Fibroblast of skin of right biceps (primary cell): Measurements from ENCODE around the gene THBS3.
"Not testable (repeated sequence)": the region's sequence is repeated elsewhere in the genome, so short reads cannot be mapped to it uniquely, and the experiment has no call there.

Experiments
- DNase-seq: peaks from one replicate; pipeline ENCODE4 v3.0.0-alpha.2; 2013

THBS3 gene

DNA sequence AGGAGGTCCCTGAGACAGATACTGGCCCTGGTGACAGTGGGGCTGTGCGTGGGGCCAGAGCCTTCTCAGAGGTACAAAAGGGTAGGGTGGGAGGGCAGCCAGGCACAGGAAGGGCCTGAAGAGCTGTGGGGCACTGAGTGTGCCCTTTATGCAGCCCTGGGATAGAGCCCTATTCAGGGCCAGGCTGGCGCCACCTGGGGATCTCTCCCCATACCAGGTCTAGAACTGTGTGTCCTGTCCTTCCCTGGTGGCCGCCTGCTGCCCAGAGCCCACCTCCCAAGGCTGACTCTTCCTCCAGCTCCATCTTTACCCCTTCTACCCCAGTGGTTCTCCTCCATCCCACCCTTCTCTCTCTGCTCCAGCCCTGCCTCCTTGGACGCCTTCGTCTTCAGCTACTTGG, 25.8 kb upstream of the THBS3 start:
- DNase-seq: not testable (repeated sequence)

DNA sequence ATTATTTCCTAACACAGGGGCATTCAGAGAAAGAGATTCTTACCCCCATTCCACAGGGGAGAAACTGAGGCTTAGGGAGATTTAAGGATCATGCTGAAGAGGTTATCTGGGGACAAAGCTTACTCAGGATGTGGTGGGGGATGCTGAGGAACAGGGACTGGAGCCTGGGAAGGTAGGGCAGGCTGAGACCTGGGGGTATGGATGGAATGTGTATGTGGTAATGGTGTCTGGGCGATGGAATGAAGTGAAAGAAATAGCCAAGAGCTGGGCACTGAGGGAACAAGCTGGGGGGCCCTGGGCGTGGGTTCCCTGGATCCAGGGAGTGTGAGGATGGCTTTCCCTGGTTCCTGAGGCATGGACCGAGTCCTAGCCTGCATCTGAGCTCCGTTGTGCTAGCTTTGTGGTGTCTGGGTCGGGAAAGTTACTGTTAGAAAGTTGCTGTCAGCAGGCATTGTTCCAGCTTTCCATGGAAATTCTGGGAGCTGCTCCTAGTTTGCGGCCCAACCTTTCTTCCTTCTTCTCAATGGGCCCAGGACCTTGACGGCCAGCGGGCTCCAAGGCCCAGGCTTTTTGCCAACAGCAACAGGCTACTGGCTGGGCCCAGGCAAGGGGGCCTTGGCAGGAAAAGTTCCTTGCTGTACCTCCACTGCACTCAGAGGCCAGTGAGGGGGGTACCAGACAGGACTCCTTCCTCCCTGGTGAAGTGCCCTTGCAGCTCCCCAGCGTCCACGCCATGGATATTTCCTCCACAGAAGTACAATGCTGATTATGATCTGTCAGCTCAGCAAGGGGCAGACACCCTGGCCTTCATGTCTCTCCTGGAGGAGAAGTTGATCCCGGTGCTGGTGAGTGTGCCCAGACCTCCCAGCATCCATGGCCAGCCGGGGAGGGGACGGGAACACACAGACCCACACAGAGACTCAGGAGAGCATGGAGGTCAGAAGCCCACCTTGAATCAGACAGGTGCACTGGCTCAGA, 24.6 kb upstream of the THBS3 start:
- peak; percentile 71 for DNase-seq

GRCh38 chr1:155231302-155231701, 23.6 kb upstream of the THBS3 start:
- DNase-seq: not testable (repeated sequence)

DNA sequence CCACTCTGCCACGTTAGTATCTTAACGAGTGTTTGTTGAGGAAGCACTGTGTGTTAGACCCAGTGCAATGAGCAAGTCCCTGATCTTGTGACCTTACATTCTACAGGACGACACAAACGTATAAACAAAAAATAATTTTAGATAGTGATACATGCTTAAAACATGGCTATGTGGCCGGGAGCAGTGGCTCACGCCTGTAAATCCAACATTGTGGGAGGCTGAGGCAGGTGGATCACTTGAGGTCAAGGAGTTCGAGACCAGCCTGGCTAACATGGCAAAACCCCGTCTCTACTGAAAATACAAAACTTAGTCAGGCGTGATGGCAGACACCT, 20.4 kb upstream of the THBS3 start:
- DNase-seq: no peak

DNA sequence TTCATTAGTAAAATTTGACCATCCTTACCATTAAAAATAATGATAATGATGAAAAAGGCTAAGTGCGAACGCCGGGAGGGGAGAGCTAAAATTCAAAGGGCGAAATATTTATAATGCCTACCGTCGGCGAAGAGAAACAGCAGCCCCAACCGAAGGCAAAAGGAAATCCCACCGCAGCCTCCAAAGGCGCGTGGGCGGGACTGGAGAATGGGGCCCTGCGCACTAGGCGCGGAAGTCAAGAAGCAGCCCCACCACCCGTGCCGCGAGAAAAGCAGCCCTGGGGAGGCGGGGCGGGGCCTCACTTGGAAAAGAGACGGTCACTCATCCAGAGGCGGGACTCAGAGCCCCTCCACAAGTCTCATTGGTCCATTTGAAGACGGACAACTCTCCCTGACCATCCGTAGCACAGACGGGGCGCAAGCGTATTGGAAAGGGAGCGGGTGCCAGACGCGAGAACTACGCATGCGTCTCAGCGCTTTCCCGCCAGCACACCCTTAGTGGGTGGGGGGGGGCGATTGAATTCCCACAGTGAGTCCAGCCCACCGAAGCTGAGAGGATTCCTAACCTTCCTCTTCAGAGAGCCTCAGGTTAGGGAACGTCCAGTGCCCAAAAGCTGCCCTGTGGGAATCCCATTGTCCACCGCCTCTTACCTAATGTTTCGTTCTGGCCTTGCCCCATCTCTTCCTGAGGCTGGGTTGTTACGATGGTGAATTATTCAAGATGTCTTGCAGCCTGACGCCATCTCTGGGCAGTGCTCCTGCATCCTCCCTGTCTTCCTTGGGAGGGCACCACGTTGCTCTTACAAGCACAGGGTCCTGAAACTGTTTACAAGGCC, 19.8 kb upstream of the THBS3 start:
- DNase-seq: peak; percentile 100

DNA sequence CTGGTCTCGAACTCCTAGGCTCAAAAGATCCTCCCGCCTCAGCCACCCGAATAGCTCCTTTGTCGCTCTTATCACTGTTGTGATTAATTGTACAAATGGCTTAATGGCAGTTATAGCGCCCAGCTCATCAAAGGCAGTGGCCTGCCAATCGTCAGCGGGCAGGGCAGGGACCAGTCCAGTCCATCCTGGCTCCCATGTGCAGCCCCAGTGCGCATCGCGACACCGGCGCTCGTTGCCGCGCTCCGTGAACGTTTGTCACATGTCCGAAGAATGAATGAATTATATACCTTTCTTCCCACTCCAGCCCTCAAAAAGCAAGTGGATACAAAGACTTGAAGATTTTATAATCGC, 19.2 kb upstream of the THBS3 start:
- peak; percentile 41 for DNase-seq

DNA sequence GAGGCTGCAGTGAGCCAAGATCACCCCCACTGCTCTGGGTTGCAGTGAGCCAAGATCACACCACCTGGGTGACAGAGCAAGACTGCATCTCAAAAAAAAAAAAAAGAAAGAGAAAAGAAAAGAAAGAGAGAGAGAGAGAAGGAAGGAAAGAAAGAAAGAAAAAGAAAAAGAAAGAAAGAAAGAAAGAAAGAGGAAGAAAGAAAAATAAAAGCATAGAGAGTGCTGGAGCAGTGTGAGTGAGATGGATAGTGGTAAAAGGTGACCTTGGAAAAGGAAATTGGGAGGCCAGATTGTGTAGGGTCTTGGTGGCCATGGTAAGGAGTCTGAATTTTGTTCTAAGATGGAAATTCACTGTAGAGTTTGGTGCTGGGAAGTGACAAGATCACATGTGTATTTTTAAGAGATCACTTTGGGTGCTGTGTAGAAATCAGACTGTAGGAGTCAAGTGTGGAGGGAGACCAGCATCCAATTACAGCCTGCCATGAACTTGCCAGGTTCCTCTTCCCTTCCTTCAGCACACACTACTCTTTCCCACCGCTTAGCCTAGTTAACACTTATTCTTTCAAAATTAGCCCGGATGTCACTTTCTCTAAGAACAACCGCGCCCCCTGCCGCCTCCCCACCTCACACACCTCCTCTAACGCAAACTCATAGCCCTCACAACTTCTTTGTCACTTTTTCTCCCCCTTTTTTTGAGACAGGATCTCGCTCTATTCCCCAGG, 18.7 kb upstream of the THBS3 start:
- DNase-seq: peak; percentile 85

DNA sequence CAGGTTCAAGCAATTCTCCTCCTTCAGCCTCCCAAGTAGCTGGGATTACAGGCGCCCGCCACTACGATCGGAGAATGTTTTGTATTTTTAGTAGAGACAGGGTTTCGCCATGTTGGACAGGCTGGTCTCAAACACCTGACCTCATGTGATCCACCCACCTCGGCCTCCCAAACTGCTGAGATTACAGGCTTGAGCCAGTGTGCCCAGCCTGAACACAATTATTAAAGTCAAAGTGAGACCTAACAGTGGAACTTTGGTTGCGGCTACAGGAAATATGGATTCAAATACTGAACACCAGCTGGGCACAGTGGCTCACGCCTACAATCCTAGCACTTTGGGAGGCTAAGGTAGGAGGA, 17.7 kb upstream of the THBS3 start:
- DNase-seq: not testable (repeated sequence)

- no peak for DNase-seq
These were observed 15.3 kb upstream of the THBS3 start for GRCh38 chr1:155223047-155223446.

- DNase-seq: not testable (repeated sequence)
These were observed 12.7 kb upstream of the THBS3 start for GRCh38 chr1:155220211-155220965.

DNA sequence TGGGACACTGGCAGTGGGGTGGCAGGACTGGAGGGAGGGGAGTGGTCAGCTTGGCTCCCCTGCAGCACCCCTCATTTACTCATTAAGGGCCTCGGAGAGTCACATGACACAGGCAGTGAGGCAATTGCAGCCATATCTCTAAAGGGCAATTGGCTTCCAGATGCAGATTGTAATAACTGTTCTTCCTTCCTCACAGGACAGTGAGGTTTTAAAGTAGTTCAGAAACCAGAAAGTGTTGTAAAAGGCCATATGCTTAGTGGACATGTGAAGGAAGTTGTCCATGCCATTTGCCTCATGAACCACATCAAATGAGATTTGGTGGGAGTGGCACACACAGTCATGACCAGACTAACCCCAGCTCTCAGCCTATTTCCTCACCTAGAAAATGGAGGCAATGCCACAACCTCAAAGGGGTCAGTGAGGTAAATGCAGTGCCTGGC, 11.9 kb upstream of the THBS3 start:
- DNase-seq: no peak

DNA sequence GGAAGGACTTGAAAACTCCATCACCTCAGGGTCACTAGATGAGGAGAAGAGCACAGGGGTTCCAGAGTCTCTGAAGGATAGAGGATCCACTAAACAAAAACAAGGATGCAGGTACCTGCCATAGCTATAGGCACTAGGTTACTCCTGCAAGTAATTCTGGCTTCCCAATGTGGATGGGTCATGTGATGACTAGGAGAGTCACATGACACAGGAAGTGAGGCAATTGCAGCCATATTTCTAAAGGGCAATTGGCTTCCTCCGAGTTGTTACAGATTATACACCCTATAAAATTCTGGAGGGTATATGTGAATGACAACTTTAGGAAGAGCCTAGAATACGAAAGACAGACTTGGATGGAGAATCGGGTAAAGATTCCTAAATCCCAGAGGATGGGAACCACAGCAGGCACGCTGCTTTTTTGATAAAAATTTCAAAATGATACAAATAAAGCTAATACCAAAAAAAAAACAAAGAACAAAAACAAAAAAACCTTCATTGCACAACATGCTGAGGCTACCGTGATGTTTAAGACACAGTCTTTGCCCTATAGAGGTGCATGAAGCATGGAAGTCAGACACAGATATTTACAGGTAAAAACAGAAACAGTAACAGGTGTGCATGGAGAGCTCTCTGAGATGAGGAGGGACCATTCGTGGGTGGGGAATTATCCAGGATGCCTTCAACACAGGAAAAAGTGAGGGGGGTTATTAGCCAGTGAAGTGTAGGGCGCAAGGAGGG, 11.3 kb upstream of the THBS3 start:
- DNase-seq: peak; percentile 64

DNA sequence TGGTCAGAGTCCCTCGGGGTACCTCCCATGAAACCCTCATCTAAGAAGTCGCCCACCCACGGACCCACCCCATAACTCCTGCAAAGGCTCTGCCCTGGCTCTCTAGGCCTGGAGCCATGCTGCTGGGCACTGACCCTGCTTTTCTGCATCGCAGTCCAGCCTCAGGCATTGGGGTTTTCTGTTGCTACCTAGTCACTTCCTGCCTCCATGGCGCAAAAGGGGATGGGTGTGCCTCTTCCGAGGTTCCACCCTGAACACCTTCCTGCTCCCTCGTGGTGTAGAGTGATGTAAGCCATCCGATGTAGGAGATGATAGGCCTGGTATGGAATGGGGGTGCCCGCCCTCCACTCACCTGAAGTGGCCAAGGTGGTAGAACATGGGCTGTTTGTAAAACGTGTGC, 7.0 kb upstream of the THBS3 start:
- DNase-seq: not testable (repeated sequence)

DNA sequence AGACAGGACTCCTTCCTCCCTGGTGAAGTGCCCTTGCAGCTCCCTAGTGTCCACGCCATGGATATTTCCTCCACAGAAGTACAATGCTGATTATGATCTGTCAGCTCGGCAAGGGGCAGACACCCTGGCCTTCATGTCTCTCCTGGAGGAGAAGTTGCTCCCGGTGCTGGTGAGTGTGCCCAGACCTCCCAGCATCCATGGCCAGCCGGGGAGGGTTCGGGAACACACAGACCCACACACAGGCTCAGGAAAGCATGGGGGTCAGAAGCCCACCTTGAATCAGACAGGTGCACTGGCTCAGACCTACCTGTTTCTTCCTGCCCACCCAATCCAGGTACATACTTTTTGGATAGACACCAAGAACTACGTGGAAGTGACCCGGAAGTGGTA, 4.3 kb upstream of the THBS3 start:
- DNase-seq: not testable (repeated sequence)

DNA sequence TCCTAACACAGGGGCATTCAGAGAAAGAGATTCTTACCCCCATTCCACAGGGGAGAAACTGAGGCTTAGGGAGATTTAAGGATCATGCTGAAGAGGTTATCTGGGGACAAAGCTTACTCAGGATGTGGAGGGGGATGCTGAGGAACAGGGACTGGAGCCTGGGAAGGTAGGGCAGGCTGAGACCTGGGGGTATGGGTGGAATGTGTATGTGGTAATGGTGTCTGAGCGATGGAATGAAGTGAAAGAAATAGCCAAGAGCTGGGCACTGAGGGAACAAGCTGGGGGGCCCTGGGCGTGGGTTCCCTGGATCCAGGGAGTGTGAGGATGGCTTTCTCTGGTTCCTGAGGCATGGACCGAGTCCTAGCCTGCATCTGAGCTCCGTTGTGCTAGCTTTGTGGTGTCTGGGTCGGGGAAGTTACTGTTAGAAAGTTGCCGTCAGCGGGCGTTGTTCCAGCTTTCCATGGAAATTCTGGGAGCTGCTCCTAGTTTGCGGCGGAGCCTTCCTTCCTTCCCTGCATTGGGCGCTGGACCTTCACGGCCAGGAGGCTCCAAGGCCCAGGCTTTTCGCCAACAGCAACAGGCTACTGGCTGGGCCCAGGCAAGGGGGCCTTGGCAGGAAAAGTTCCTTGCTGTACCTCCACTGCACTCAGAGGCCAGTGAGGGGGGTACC, 3.8 kb upstream of the THBS3 start:
- DNase-seq: peak; percentile 40

- no peak for DNase-seq
These were observed 2.8 kb upstream of the THBS3 start for GRCh38 chr1:155210314-155211104.

GRCh38 chr1:155209312-155209721, 1.6 kb upstream of the THBS3 start:
- no peak for DNase-seq

GRCh38 chr1:155208541-155209311, 1.0 kb upstream of the THBS3 start, which contains the start of gene MTX1:
TSS of gene MTX1 (plus strand) at chr1:155208695. CDS start at chr1:155208805, 110 bp downstream.
- peak; percentile 86 for DNase-seq
